Measurements from ENCODE around the gene HIVEP3. TPM values are rescaled to one million over a fixed set of nuclear protein-coding genes. Genes with fewer than 3 reads are reported as not detected.

Gene HIVEP3
- polyA plus RNA-seq, 1 donor (not counting 4 experiments of a cell fraction or from before 2014, with no cell fraction given): 1.1 TPM

GRCh38 chr1:41529621-41530395 lies 388.9 kb downstream of the HIVEP3 start:
- no peaks in the 10 kb centered on the region for H4K20me1 ChIP-seq (ENCODE audit: control insufficient read depth, extremely low read depth, insufficient read depth, low read length)
- H2AFZ ChIP-seq (ENCODE audit: control insufficient read depth, low read length): no peak overlapping the region
- no peak for TF ChIP-seq CTCF (optimal IDR thresholded peaks at IDR 0.05 in 1 of 3, IDR thresholded peaks at IDR 0.05 in 1 of 3, conservative IDR thresholded peaks at IDR 0.05 in 1 of 3; ENCODE audit: extremely low read depth in 1 of 3, insufficient read depth in 2 of 3, low read length in 3 of 3)
- H3K9me1 ChIP-seq (ENCODE audit: control insufficient read depth, extremely low read depth, insufficient read depth, low read length): no peaks in the 10 kb centered on the region
- dilution Hi-C loops (cut with MboI; ENCODE audit: extremely low pct_ligation_motif_present, low sequenced_read_pairs): no loop called here
- H3K27me3 ChIP-seq (ENCODE audit: control insufficient read depth, extremely low read depth, insufficient read depth, low read length): peaks cover 13% of the 10 kb centered on the region
- H3K27ac ChIP-seq (ENCODE audit: control insufficient read depth, insufficient read depth, low read length): no peak overlapping the region
- no peaks in the 10 kb centered on the region for H3K36me3 ChIP-seq (ENCODE audit: control insufficient read depth in 2 of 2, extremely low read depth in 1 of 2, insufficient read depth in 2 of 2, low read length in 2 of 2)
- FAIRE-seq (no peak), DNase-seq (ENCODE audit: low read depth, low spot score) (no peak)
- no peak overlapping the region for H3K4me3 ChIP-seq (ENCODE audit: control insufficient read depth in 2 of 3, extremely low read depth in 1 of 3, insufficient read depth in 2 of 3, low read depth in 1 of 3, low read length in 3 of 3)
- no peaks in the 10 kb centered on the region for H3K4me1 ChIP-seq (ENCODE audit: control insufficient read depth, extremely low read depth, insufficient read depth, low read length)
- H3K4me2 ChIP-seq (ENCODE audit: control insufficient read depth, extremely low read depth, insufficient read depth, low read depth, low read length): no peak overlapping the region
- no peaks in the 10 kb centered on the region for H3K79me2 ChIP-seq (ENCODE audit: control insufficient read depth, insufficient read depth, low read length)
- no peak overlapping the region for H3K9ac ChIP-seq (ENCODE audit: control insufficient read depth, extremely low read depth, insufficient read depth, low read length)
- H3K9me3 ChIP-seq (ENCODE audit: control insufficient read depth, low read depth, low read length): no peaks in the 10 kb centered on the region

GRCh38 chr1:41528726-41529605 lies 389.8 kb downstream of the HIVEP3 start:
- no peaks in the 10 kb centered on the region for H3K79me2 ChIP-seq (ENCODE audit: control insufficient read depth, insufficient read depth, low read length)
- H2AFZ ChIP-seq (ENCODE audit: control insufficient read depth, low read length): no peak overlapping the region
- no peaks in the 10 kb centered on the region for H3K4me1 ChIP-seq (ENCODE audit: control insufficient read depth, extremely low read depth, insufficient read depth, low read length)
- H3K9me3 ChIP-seq (ENCODE audit: control insufficient read depth, low read depth, low read length): no peaks in the 10 kb centered on the region
- DNase-seq (ENCODE audit: low read depth, low spot score) (no peak), FAIRE-seq (no peak)
- dilution Hi-C loops (cut with MboI; ENCODE audit: extremely low pct_ligation_motif_present, low sequenced_read_pairs): no loop called here
- H3K4me2 ChIP-seq (ENCODE audit: control insufficient read depth, extremely low read depth, insufficient read depth, low read depth, low read length): no peak overlapping the region
- H3K36me3 ChIP-seq (ENCODE audit: control insufficient read depth in 2 of 2, extremely low read depth in 1 of 2, insufficient read depth in 2 of 2, low read length in 2 of 2): no peaks in the 10 kb centered on the region
- no peak overlapping the region for H3K27ac ChIP-seq (ENCODE audit: control insufficient read depth, insufficient read depth, low read length)
- no peak for TF ChIP-seq EZH2 (IDR thresholded peaks at IDR 0.05; ENCODE audit: low read length)
- TF ChIP-seq CTCF (optimal IDR thresholded peaks at IDR 0.05 in 1 of 3, IDR thresholded peaks at IDR 0.05 in 1 of 3, conservative IDR thresholded peaks at IDR 0.05 in 1 of 3; ENCODE audit: extremely low read depth in 1 of 3, insufficient read depth in 2 of 3, low read length in 3 of 3): no peak
- peaks cover 7% of the 10 kb centered on the region for H3K27me3 ChIP-seq (ENCODE audit: control insufficient read depth, extremely low read depth, insufficient read depth, low read length)
- H3K9me1 ChIP-seq (ENCODE audit: control insufficient read depth, extremely low read depth, insufficient read depth, low read length): no peaks in the 10 kb centered on the region
- no peak overlapping the region for H3K4me3 ChIP-seq (ENCODE audit: control insufficient read depth in 2 of 3, extremely low read depth in 1 of 3, insufficient read depth in 2 of 3, low read depth in 1 of 3, low read length in 3 of 3)
- H4K20me1 ChIP-seq (ENCODE audit: control insufficient read depth, extremely low read depth, insufficient read depth, low read length): no peaks in the 10 kb centered on the region
- no peak overlapping the region for H3K9ac ChIP-seq (ENCODE audit: control insufficient read depth, extremely low read depth, insufficient read depth, low read length)

Measured in keratinocyte (primary cell).